K562 (cell line): ENCODE measurements around the gene SV2C.

Experiments
- CBX8 ChIP-seq: fragments of 200-600 bp; sonication (generic); IDR thresholded peaks from 2 replicates; pipeline ENCODE4 v1.6.1; 2012; ENCODE audit warnings: borderline replicate concordance, mixed run types, low read depth, mild to moderate bottlenecking, moderate library complexity, mixed read lengths, low read length, control low read depth, inconsistent platforms; ENCODE audit not compliant: poor library complexity, severe bottlenecking; ENCODE audit errors: extremely low read depth
- CTBP1 ChIP-seq: fragments of 450-650 bp; IDR thresholded peaks from 2 replicates; pipeline ENCODE4 v1.6.1; 2016; ENCODE audit warnings: borderline replicate concordance
- FOXK1 ChIP-seq: sonication (generic); formaldehyde crosslinking; IDR thresholded peaks from 2 replicates; pipeline ENCODE4 v1.8.0; 2022; ENCODE audit warnings: missing genetic modification reagents, mild to moderate bottlenecking, borderline replicate concordance
- HOMEZ ChIP-seq: fragments of 250-450 bp; sonication (Bioruptor Pico); IDR thresholded peaks from 2 replicates; pipeline ENCODE4 v1.4.0; 2020; ENCODE audit warnings: mild to moderate bottlenecking, moderate library complexity
- MEIS2 ChIP-seq: fragments of 450-650 bp; IDR thresholded peaks from 2 replicates; pipeline ENCODE4 v1.6.1; 2014; ENCODE audit warnings: mild to moderate bottlenecking; ENCODE audit not compliant: partially characterized antibody
- POU5F1 ChIP-seq: fragments of 150-350 bp; IDR thresholded peaks from 2 replicates; pipeline ENCODE4 v1.6.1; 2014; ENCODE audit warnings: borderline replicate concordance, low read length, low read depth, mild to moderate bottlenecking; ENCODE audit not compliant: partially characterized antibody
- RBM34 ChIP-seq: fragments of 200-400 bp; formaldehyde crosslinking; IDR thresholded peaks from 2 replicates; pipeline ENCODE4 v1.6.1; 2018; ENCODE audit warnings: low read length, borderline replicate concordance; ENCODE audit not compliant: insufficient read depth
- STAT5B ChIP-seq: fragments of 250-450 bp; sonication (Bioruptor Pico); IDR thresholded peaks from 2 replicates; pipeline ENCODE4 v1.8.0; 2021; ENCODE audit warnings: mild to moderate bottlenecking, inconsistent platforms
- ZC3H11A ChIP-seq: IDR thresholded peaks from 2 replicates; pipeline ENCODE4 v1.6.1; 2012; ENCODE audit warnings: low read depth, low read length, improper control_type of control experiment
- ZHX1 ChIP-seq: fragments of 150-350 bp; conservative IDR thresholded peaks from 2 replicates; pipeline ENCODE4 v1.6.1; 2014; ENCODE audit warnings: low read length
- ZNF830 ChIP-seq: fragments of 250-450 bp; sonication (Bioruptor Pico); IDR thresholded peaks from 2 replicates; pipeline ENCODE4 v1.5.0; 2021; ENCODE audit warnings: mild to moderate bottlenecking
- ZZZ3 ChIP-seq: fragments of 450-650 bp; IDR thresholded peaks from 2 replicates; pipeline ENCODE4 v1.6.1; 2016; ENCODE audit warnings: antibody characterized with exemption, mild to moderate bottlenecking, moderate library complexity

GRCh38 chr5:76041863-76042262 lies 41.3 kb upstream of the SV2C start:
- TF ChIP-seq POU5F1: no peak
- no peak for TF ChIP-seq ZHX1
- no peak for TF ChIP-seq ZZZ3
- no peak for TF ChIP-seq HOMEZ (CRISPR knock-in tag)
- TF ChIP-seq MEIS2: no peak
- no peak for TF ChIP-seq ZC3H11A
- no peak for TF ChIP-seq RBM34
- no peak for TF ChIP-seq CBX8
- no peak for TF ChIP-seq CTBP1
- no peak for TF ChIP-seq STAT5B (CRISPR knock-in tag)
- TF ChIP-seq ZNF830 (CRISPR knock-in tag): no peak
- TF ChIP-seq FOXK1: no peak
